HepG2 (cell line): ENCODE measurements around the gene HPD. TPM values are rescaled to one million over a fixed set of nuclear protein-coding genes. Genes with fewer than 3 reads are reported as not detected.

Source experiments
- ATF3 ChIP-seq: sonication (generic); formaldehyde crosslinking; IDR thresholded peaks from 2 replicates; pipeline ENCODE4 v1.4.0; 2020; ENCODE audit warnings: missing genetic modification reagents
- BRCA1 ChIP-seq: sonication (generic); formaldehyde crosslinking; IDR thresholded peaks from 2 replicates; pipeline ENCODE4 v1.4.0; 2020; ENCODE audit warnings: missing genetic modification reagents
- CERS6 ChIP-seq: sonication (generic); formaldehyde crosslinking; IDR thresholded peaks from 2 replicates; pipeline ENCODE4 v1.5.0; 2020; ENCODE audit warnings: missing genetic modification reagents
- DMTF1 ChIP-seq: sonication (generic); formaldehyde crosslinking; IDR thresholded peaks from 2 replicates; pipeline ENCODE4 v1.4.0; 2020; ENCODE audit warnings: mild to moderate bottlenecking, missing genetic modification reagents
- FOXK1 ChIP-seq: sonication (generic); formaldehyde crosslinking; IDR thresholded peaks from 2 replicates; pipeline ENCODE4 v1.4.0; 2020; ENCODE audit warnings: low read depth, missing genetic modification reagents, borderline replicate concordance
- RNF2 ChIP-seq: fragments of 450-650 bp; conservative IDR thresholded peaks from 2 replicates; pipeline ENCODE4 v1.6.1; 2016; ENCODE audit warnings: low read depth
- SP4 ChIP-seq: sonication (generic); formaldehyde crosslinking; IDR thresholded peaks from 2 replicates; pipeline ENCODE4 v1.8.1; 2023; ENCODE audit warnings: mild to moderate bottlenecking, missing genetic modification reagents
- TCF12 ChIP-seq, 2 experiments: fragments of 450-650 bp in 1 of 2; sonication (generic) in 1 of 2; formaldehyde crosslinking in 1 of 2; IDR thresholded peaks; 2 replicates each; pipeline versions ENCODE4 v1.6.1 to v1.8.0; 2017 to 2022; ENCODE audit warnings: antibody characterized with exemption in 1 of 2, mild to moderate bottlenecking in 1 of 2, missing genetic modification reagents in 1 of 2, moderate library complexity in 1 of 2
- TEAD2 ChIP-seq: sonication (generic); formaldehyde crosslinking; IDR thresholded peaks from 2 replicates; pipeline ENCODE4 v1.9.0; 2021; ENCODE audit warnings: missing genetic modification reagents
- YEATS2 ChIP-seq: sonication (generic); formaldehyde crosslinking; IDR thresholded peaks from 2 replicates; pipeline ENCODE4 v1.4.0; 2020; ENCODE audit warnings: missing genetic modification reagents, borderline replicate concordance
- ZNF251 ChIP-seq: sonication (generic); formaldehyde crosslinking; IDR thresholded peaks from 2 replicates; pipeline ENCODE4 v1.9.0; 2021; ENCODE audit warnings: mild to moderate bottlenecking, missing genetic modification reagents
- ZNF263 ChIP-seq: sonication (generic); formaldehyde crosslinking; IDR thresholded peaks from 2 replicates; pipeline ENCODE4 v1.4.0; 2020; ENCODE audit warnings: missing genetic modification reagents
- ZNF280D ChIP-seq: sonication (generic); formaldehyde crosslinking; IDR thresholded peaks from 2 replicates; pipeline ENCODE4 v1.5.1; 2020; ENCODE audit warnings: mild to moderate bottlenecking, missing genetic modification reagents
- ZNF282 ChIP-seq: fragments of 450-650 bp; IDR thresholded peaks from 2 replicates; pipeline ENCODE4 v1.6.1; 2018; ENCODE audit not compliant: partially characterized antibody
- ZNF704 ChIP-seq: sonication (generic); formaldehyde crosslinking; IDR thresholded peaks from 2 replicates; pipeline ENCODE4 v1.8.1; 2023; ENCODE audit warnings: mild to moderate bottlenecking, inconsistent platforms, moderate library complexity, missing genetic modification reagents, borderline replicate concordance
- ZNF800 ChIP-seq: sonication (generic); formaldehyde crosslinking; IDR thresholded peaks from 2 replicates; pipeline ENCODE4 v1.4.0; 2020; ENCODE audit warnings: missing genetic modification reagents
- polyA plus RNA-seq, 8 experiments: library from polyadenylated mRNA; depleted of rRNA in 3 of 8; stranded (reverse) in 7 of 8; unstranded in 1 of 8; fragments of >200 nt; fragmentation: Illumina TruSeq in 4 of 8; extraction: Trizol in 4 of 8; gene quantifications; 2 replicates each; pipeline versions ENCODE4 v1.2.1 to v1.2.3, GENCODE V29; 2011 to 2016; ENCODE audit warnings: low read depth in 4 of 8, missing spikeins in 1 of 8, mixed read lengths in 1 of 8; ENCODE audit not compliant: insufficient read depth in 1 of 8
- total RNA-seq, 5 experiments: library from RNA; depleted of rRNA; stranded (reverse); fragments of >200 nt; fragmentation: Illumina TruSeq; extraction: Trizol; gene quantifications; 2 replicates each; pipeline ENCODE4 v1.2.3, GENCODE V29; 2016; ENCODE audit warnings: low read depth in 1 of 5

HPD gene
- total and polyA plus RNA-seq, 2 of the 13 experiments (the other 11 are each of a cell fraction or from before 2014, with no cell fraction given): 120 to 195 TPM

GRCh38 chr12:121857322-121858246 lies 1.1 kb downstream of the HPD start (continued):
- TF ChIP-seq TCF12 (IDR thresholded peaks at IDR 0.05) (no peak), TCF12 (CRISPR knock-in tag; IDR thresholded peaks at IDR 0.05) (no peak), ZNF282 (no peak), ZNF280D (no peak), ATF3 (CRISPR knock-in tag) (peak; percentile 68; the same call in 1 of the 2 replicates), ZNF800 (no peak), TEAD2 (no peak), YEATS2 (CRISPR knock-in tag) (0 out of 2 replicates have a peak, but pooled peaks have one; percentile 18), ZNF704 (no peak), ZNF251 (CRISPR knock-in tag) (no peak), SP4 (no peak), ZNF263 (CRISPR knock-in tag) (0 out of 2 replicates have a peak, but pooled peaks have one; percentile 32), DMTF1 (no peak), RNF2 (no peak), BRCA1 (CRISPR knock-in tag) (0 out of 2 replicates have a peak, but pooled peaks have one; percentile 26), FOXK1 (CRISPR knock-in tag) (peak; percentile 49; the same call in 1 of the 2 replicates), CERS6 (CRISPR knock-in tag) (no peak)
